Uterus (tissue), 4 donors: ENCODE data around the gene MED16. TPM values are rescaled to one million over a fixed set of nuclear protein-coding genes. Genes with fewer than 3 reads are reported as not detected.

Source experiments
- DNase-seq, 2 donors: peaks; one replicate each; pipeline ENCODE4 v3.0.0-alpha.2; 2019 to 2020
- H3K27ac ChIP-seq, 2 donors: fragments of 200-600 bp; sonication (generic); 1 replicate in 1 of 2; 2 replicates in 1 of 2; pipeline ENCODE4 v1.5.1; 2016 to 2018
- H3K27me3 ChIP-seq, 2 donors: fragments of 200-600 bp; sonication (generic); one replicate each; pipeline ENCODE4 v1.5.1; 2018 to 2019; ENCODE audit warnings: control low read depth in 1 of 2
- H3K36me3 ChIP-seq, 2 donors: fragments of 200-600 bp; sonication (generic); one replicate each; pipeline ENCODE4 v1.5.1; 2019; ENCODE audit warnings: control low read depth in 1 of 2
- H3K4me1 ChIP-seq, 2 donors: fragments of 200-600 bp; sonication (generic); one replicate each; pipeline ENCODE4 v1.5.1; 2018 to 2019; ENCODE audit warnings: control low read depth in 1 of 2
- H3K4me3 ChIP-seq, 2 donors: fragments of 200-600 bp; sonication (generic); 1 replicate in 1 of 2; 2 replicates in 1 of 2; pipeline ENCODE4 v1.5.1; 2018 to 2019; ENCODE audit warnings: mild to moderate bottlenecking in 1 of 2
- H3K9me3 ChIP-seq, 2 donors: fragments of 200-600 bp; sonication (generic); one replicate each; pipeline ENCODE4 v1.5.1; 2019; ENCODE audit warnings: control low read depth in 1 of 2
- POLR2A ChIP-seq, 2 donors: fragments of 450-650 bp; IDR thresholded peaks; one replicate each; pipeline ENCODE4 v1.6.1; 2016; ENCODE audit warnings: antibody characterized with exemption in 2 of 2, mild to moderate bottlenecking in 1 of 2, moderate library complexity in 1 of 2
- intact Hi-C: fragments of 100-400 bp; cut with DNase I; formaldehyde crosslinking; loops from one replicate; pipeline ENCODE4 v1.15.1; 2023; ENCODE audit warnings: low total_unique reads
- total RNA-seq, 4 donors: library from RNA; depleted of rRNA in 3 of 4; stranded (reverse); fragments of >200 nt in 3 of 4; gene quantifications; one replicate each; pipeline versions ENCODE4 v1.1.0 to v1.2.4, GENCODE V29; 2014 to 2023
- TF ChIP-seq, protein P1 (sequence below), 4 experiments: fragments of 200-600 bp in 2 of 4; fragments of 450-650 bp in 2 of 4; sonication (generic) in 2 of 4; IDR thresholded peaks; one replicate each; pipeline ENCODE4 v1.5.1; 2016 to 2019; ENCODE audit warnings: antibody characterized with exemption in 4 of 4, mild to moderate bottlenecking in 2 of 4, moderate library complexity in 1 of 4
- donor health status: DM: yes; HTN: yes; CAD: no.

Gene MED16
- total RNA-seq, 4 donors from 2014 or later = 12.0 to 69.1 (median 43.1) TPM

DNA sequence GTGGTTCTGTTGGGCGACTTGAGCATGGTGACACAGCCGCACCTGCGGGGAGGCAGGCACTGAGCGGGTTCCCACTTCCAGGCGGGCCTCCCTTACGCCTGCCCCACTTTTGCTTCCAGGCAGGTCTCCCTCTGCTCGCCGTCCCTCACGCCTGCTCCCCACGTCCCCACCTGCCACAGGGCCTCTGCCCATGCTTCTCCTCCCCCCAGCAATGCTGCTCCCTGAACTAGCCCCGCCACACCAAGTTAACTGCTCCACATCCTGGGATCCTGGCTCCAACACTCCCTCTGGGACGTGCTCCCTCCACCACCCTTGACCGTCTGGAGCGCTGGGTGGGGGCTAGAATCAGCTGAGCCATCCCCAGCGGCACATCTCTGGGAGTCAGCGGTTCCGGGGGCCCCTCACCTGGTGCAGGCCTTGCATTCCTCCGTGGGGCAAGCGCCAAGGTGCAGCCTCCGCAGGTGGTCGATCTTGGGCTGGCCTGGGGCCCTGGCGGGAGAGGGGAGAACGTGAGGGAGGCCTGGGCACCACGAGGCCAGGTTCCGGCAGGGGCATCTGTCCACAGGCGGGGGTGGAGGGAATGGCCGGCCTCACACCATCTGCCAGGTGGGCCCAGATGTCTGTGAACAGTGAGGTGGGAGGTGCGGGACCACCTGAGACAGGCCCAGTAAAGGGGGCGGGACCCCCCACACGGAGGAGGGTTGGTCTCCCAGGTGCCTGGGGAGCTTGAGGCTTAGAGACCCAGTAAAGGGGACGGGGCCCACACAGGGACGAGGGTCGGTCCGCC, 24.3 kb downstream of the MED16 start:
- no peak for DNase-seq
- Histone ChIP-seq H3K4me3 (no peak overlapping the region), H3K27me3 (no peaks in the 10 kb centered on the region), H3K9me3 (no peaks in the 10 kb centered on the region), H3K36me3 (no peaks in the 10 kb centered on the region), H3K4me1 (peaks cover 5 to 17% of the 10 kb centered on the region in 2 donors), H3K27ac (peak overlapping the region; percentile 92 to 96)
- TF ChIP-seq POLR2A (IDR thresholded peaks at IDR 0.05) = no peak
- TF ChIP-seq, protein P1, sequence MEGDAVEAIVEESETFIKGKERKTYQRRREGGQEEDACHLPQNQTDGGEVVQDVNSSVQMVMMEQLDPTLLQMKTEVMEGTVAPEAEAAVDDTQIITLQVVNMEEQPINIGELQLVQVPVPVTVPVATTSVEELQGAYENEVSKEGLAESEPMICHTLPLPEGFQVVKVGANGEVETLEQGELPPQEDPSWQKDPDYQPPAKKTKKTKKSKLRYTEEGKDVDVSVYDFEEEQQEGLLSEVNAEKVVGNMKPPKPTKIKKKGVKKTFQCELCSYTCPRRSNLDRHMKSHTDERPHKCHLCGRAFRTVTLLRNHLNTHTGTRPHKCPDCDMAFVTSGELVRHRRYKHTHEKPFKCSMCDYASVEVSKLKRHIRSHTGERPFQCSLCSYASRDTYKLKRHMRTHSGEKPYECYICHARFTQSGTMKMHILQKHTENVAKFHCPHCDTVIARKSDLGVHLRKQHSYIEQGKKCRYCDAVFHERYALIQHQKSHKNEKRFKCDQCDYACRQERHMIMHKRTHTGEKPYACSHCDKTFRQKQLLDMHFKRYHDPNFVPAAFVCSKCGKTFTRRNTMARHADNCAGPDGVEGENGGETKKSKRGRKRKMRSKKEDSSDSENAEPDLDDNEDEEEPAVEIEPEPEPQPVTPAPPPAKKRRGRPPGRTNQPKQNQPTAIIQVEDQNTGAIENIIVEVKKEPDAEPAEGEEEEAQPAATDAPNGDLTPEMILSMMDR (IDR thresholded peaks at IDR 0.05) = no peak
- intact Hi-C loops = loop anchor here (5.0 to 10.0 kb wide), 2 partner anchors 49 to 116 kb away; partner anchors contain the start of genes KISS1R and WDR18

GRCh38 chr19:867855-868457, 25.0 kb downstream of the MED16 start:
- H3K36me3 ChIP-seq = no peaks in the 10 kb centered on the region
- no peak overlapping the region for H3K27ac ChIP-seq
- TF ChIP-seq POLR2A (IDR thresholded peaks at IDR 0.05) = no peak
- TF ChIP-seq, protein P1 (IDR thresholded peaks at IDR 0.05) = no peak
- peaks cover 5 to 19% of the 10 kb centered on the region in 2 donors for H3K4me1 ChIP-seq
- no peak for DNase-seq
- no peaks in the 10 kb centered on the region for H3K9me3 ChIP-seq
- H3K4me3 ChIP-seq = no peak overlapping the region
- intact Hi-C loops = loop anchor here (5.0 to 10.0 kb wide), 2 partner anchors 49 to 117 kb away; partner anchors contain the start of genes KISS1R and WDR18
- no peaks in the 10 kb centered on the region for H3K27me3 ChIP-seq

GRCh38 chr19:867301-867793, 25.6 kb downstream of the MED16 start:
- no peak for DNase-seq
- Histone ChIP-seq H3K36me3 (no peaks in the 10 kb centered on the region), H3K4me1 (peaks cover 5 to 21% of the 10 kb centered on the region in 2 donors), H3K27me3 (no peaks in the 10 kb centered on the region), H3K4me3 (no peak overlapping the region), H3K9me3 (no peaks in the 10 kb centered on the region), H3K27ac (no peak overlapping the region)
- no peak for TF ChIP-seq POLR2A (IDR thresholded peaks at IDR 0.05)
- TF ChIP-seq, protein P1 (IDR thresholded peaks at IDR 0.05) = no peak
- intact Hi-C loops = loop anchor here (5.0 to 10.0 kb wide), 2 partner anchors 50 to 117 kb away; partner anchors contain the start of genes KISS1R and WDR18

GRCh38 chr19:866769-867300, 26.2 kb downstream of the MED16 start:
- no peaks in the 10 kb centered on the region for H3K9me3 ChIP-seq
- no peak overlapping the region for H3K4me3 ChIP-seq
- no peaks in the 10 kb centered on the region for H3K27me3 ChIP-seq
- TF ChIP-seq POLR2A (IDR thresholded peaks at IDR 0.05) = no peak
- TF ChIP-seq, protein P1 (IDR thresholded peaks at IDR 0.05) = no peak
- peaks cover 5 to 16% of the 10 kb centered on the region in 2 donors for H3K4me1 ChIP-seq
- no peak for DNase-seq
- intact Hi-C loops = loop anchor here (5.0 to 10.0 kb wide), 2 partner anchors 50 to 118 kb away; partner anchors contain the start of genes KISS1R and WDR18
- no peak overlapping the region for H3K27ac ChIP-seq
- H3K36me3 ChIP-seq = no peaks in the 10 kb centered on the region
